GM21717 (cell line): ENCODE data around the gene POTEF.
"Not testable (repeated sequence)": the region's sequence is repeated elsewhere in the genome, so short reads cannot be mapped to it uniquely, and the experiment has no call there.

Source experiments
- ATAC-seq: cut with Tn5 transposase; IDR thresholded peaks from one replicate; pipeline ENCODE4 v1.9.1; 2021; ENCODE audit warnings: mild to moderate bottlenecking, moderate library complexity; ENCODE audit not compliant: unreplicated experiment

POTEF gene

GRCh38 chr2:130135692-130136541, 6.9 kb upstream of the POTEF start:
- ATAC-seq, result no peak

- not testable (repeated sequence) for ATAC-seq
These were observed 558 bp downstream of the POTEF start for GRCh38 chr2:130128464-130128863.

- not testable (repeated sequence) for ATAC-seq
These were observed 1.3 kb downstream of the POTEF start for GRCh38 chr2:130127726-130128125.

GRCh38 chr2:130120924-130121323, 8.1 kb downstream of the POTEF start:
- ATAC-seq, result not testable (repeated sequence)

GRCh38 chr2:130102597-130103363, 26.2 kb downstream of the POTEF start:
- not testable (repeated sequence) for ATAC-seq

- ATAC-seq, result not testable (repeated sequence)
These were observed 66.4 kb downstream of the POTEF start for GRCh38 chr2:130062645-130063044.

GRCh38 chr2:130059982-130060381, 69.0 kb downstream of the POTEF start:
- not testable (repeated sequence) for ATAC-seq

- not testable (repeated sequence) for ATAC-seq
These were observed 72.7 kb downstream of the POTEF start for GRCh38 chr2:130056336-130056735.

- ATAC-seq, result not testable (repeated sequence)
These were observed 75.7 kb downstream of the POTEF start for GRCh38 chr2:130053217-130053911.

- not testable (repeated sequence) for ATAC-seq
These were observed 76.6 kb downstream of the POTEF start for GRCh38 chr2:130052376-130052775.

GRCh38 chr2:130048422-130048821, 80.6 kb downstream of the POTEF start:
- not testable (repeated sequence) for ATAC-seq

GRCh38 chr2:130038265-130038603, 90.8 kb downstream of the POTEF start:
- ATAC-seq, result not testable (repeated sequence)

- ATAC-seq, result not testable (repeated sequence)
These were observed 103.1 kb downstream of the POTEF start for GRCh38 chr2:130025931-130026330.
